Measurements from ENCODE around the gene PNKP. TPM values are rescaled to one million over a fixed set of nuclear protein-coding genes. Genes with fewer than 3 reads are reported as not detected.

The PNKP gene
- total and polyA plus RNA-seq, 10 of the 15 experiments (the other 5 are each of a cell fraction or from before 2014, with no cell fraction given) = 2.9 to 82.3 (median 33.2) TPM

DNA sequence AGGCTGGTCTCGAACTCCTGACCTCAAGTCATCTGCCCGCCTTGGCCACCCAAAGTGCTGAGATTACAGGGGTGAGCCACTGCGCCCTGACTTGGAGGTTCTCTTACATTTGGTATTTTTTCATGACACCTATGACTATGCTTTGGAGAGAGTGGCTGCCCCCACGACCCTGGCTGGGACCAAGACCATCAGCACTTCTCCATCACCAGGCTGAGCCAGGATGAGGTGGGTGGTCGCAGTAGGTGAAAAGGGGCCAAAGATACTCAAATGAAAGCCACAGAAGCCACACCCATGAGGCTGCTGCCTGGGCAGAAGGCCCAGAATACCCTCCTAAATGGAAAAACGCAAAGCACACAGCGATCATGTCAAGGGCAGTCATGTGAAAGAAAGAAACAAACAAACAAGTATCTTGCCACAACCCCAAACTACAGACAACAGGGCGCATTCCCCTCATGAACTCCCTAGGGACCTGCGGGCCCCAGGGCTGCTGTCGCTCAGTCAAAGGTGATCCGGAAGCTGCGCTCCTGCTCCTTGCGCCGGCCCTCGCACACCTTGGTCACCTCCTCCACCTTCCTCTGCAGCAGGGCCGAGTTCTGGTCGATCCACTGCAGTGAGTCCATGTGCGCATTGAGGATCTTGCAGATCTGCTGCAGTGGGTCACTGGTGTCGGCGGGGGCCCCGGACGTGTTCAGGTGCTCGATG lies 40.5 kb upstream of the PNKP start:
- ChIA-PET SMC1A (ENCODE audit: uncharacterized antibody, unreplicated experiment) (interaction anchor here (0.7 to 8.8 kb wide), 6 partner anchors 8 to 31 kb away, joined by 3 to 110 read pairs (median 5); partner anchors contain the start of genes AKT1S1, IL4I1 and TBC1D17), RAD21 (ENCODE audit: unreplicated experiment) (interaction anchor here (0.8 to 3.1 kb wide), 7 partner anchors 11 to 39 kb away, joined by 3 to 34 read pairs (median 5); partner anchors contain the start of genes ATF5, IL4I1 and NUP62), POLR2A (interaction anchor here (0.6 to 4.1 kb wide), 11 partner anchors 7 to 435 kb away, joined by 3 to 47 read pairs (median 6); partner anchors contain the start of genes ATF5 and IL4I1), CTCF (interaction anchor here (0.6 to 9.0 kb wide), 5 partner anchors 9 to 20 kb away, joined by 3 to 71 read pairs (median 4); partner anchors contain the start of gene IL4I1)
- DNase-seq (ENCODE audit: low read depth, low spot score) (peak; percentile 59), ATAC-seq (no peak), FAIRE-seq (no peak)
- Histone ChIP-seq H3K27me3 (replicated peaks in 1 of 2; ENCODE audit: control insufficient read depth in 2 of 2, insufficient read depth in 2 of 2, low read length in 1 of 2) (no peaks in the 10 kb centered on the region), H3K4me1 (ENCODE audit: control insufficient read depth, insufficient read depth, low read length) (peaks cover 79% of the 10 kb centered on the region), H3K27ac (ENCODE audit: control insufficient read depth, insufficient read depth) (peak overlapping the region; percentile 81), H3K4me3 (no peak overlapping the region), H3K36me3 (ENCODE audit: control insufficient read depth in 2 of 2, insufficient read depth in 2 of 2, low read length in 1 of 2) (peaks cover 18 to 26% of the 10 kb centered on the region in 2 experiments), H3K9ac (ENCODE audit: control insufficient read depth, insufficient read depth, low read length) (peak overlapping the region; percentile 32; the same call in 1 of the 2 replicates), H2AFZ (ENCODE audit: control insufficient read depth, low read depth, low read length) (no peak overlapping the region), H3K4me2 (ENCODE audit: control insufficient read depth, insufficient read depth) (peak overlapping the region; percentile 12), H3K79me2 (ENCODE audit: control insufficient read depth, insufficient read depth, low read length) (peaks cover 46% of the 10 kb centered on the region), H3K9me3 (replicated peaks; ENCODE audit: control insufficient read depth, insufficient read depth, low read length) (no peaks in the 10 kb centered on the region; the same call in 2 of the 3 replicates), H4K20me1 (ENCODE audit: control insufficient read depth, insufficient read depth) (peaks cover 3% of the 10 kb centered on the region; the same call in 1 of the 2 replicates)
- in situ Hi-C loops (cut with MboI) (no loop called here), intact Hi-C loops (cut with micrococcal nuclease; ENCODE audit: unreplicated experiment) (loop anchor here (1.0 kb wide), 1 partner anchor 11 kb away; no protein-coding TSS in a partner anchor)
- BruUV-seq (replicated peaks) = no TSS peak
- 27% methylated on average over 23 of the region's 23 CpGs for WGBS (ENCODE audit: insufficient coverage, insufficient replicate concordance, low lambda C conversion rate, missing lambda C conversion rate)
- peak; percentile 31; the same call in 1 of the 2 replicates for TF ChIP-seq EED (IDR thresholded peaks at IDR 0.05; ENCODE audit: low read depth)
- 0 out of 2 replicates have a peak, but pooled peaks have one; percentile 6 for TF ChIP-seq HDGF (IDR thresholded peaks at IDR 0.05)
- TF ChIP-seq PBX3 (IDR thresholded peaks at IDR 0.05; ENCODE audit: insufficient replicate concordance, low read depth, low read length) = no peak
- no peak for TF ChIP-seq SMAD5 (IDR thresholded peaks at IDR 0.05; ENCODE audit: low read depth)
- no peak for TF ChIP-seq SRF (IDR thresholded peaks at IDR 0.05; ENCODE audit: low read depth in 2 of 2, low read length in 2 of 2)
- no peak for TF ChIP-seq FOS (IDR thresholded peaks at IDR 0.05; ENCODE audit: borderline replicate concordance, extremely low read depth, insufficient read length)
- TF ChIP-seq CBFB (IDR thresholded peaks at IDR 0.05; ENCODE audit: low read depth) = 0 out of 2 replicates have a peak, but pooled peaks have one; percentile 33
- 0 out of 2 replicates have a peak, but pooled peaks have one; percentile 18 for TF ChIP-seq ZNF217 (IDR thresholded peaks at IDR 0.05)
- peak; percentile 19 for TF ChIP-seq BCL3 (IDR thresholded peaks at IDR 0.05; ENCODE audit: borderline replicate concordance, insufficient read depth, low read depth, low read length, poor library complexity, severe bottlenecking)
- TF ChIP-seq MEF2B (IDR thresholded peaks at IDR 0.05; ENCODE audit: partially characterized antibody, poor library complexity, severe bottlenecking) = peak; percentile 58
- TF ChIP-seq SMAD1 (IDR thresholded peaks at IDR 0.05; ENCODE audit: low read depth, partially characterized antibody) = no peak
- no peak for TF ChIP-seq PML (IDR thresholded peaks at IDR 0.05; ENCODE audit: low read length)
- TF ChIP-seq ZBTB11 (CRISPR knock-in tag; IDR thresholded peaks at IDR 0.05) = no peak
- TF ChIP-seq RUNX3 (IDR thresholded peaks at IDR 0.05; ENCODE audit: low read length) = peak; percentile 56
- TF ChIP-seq CHD4 (IDR thresholded peaks at IDR 0.05) = no peak
- peak; percentile 82 for TF ChIP-seq NR2F1 (conservative IDR thresholded peaks at IDR 0.05)
- TF ChIP-seq ASH2L (IDR thresholded peaks at IDR 0.05; ENCODE audit: borderline replicate concordance, low read depth) = no peak
- no peak for TF ChIP-seq YBX1 (IDR thresholded peaks at IDR 0.05)
